Caco-2 (cell line): ENCODE results near the gene ERMN. TPM values are rescaled to one million over a fixed set of nuclear protein-coding genes. Genes with fewer than 3 reads are reported as not detected.

ENCODE experiments used
- BruUV-seq: library from RNA; stranded (reverse); fragments of 400-500 nt; replicated peaks from 2 replicates; lab custom pipeline; 2021; lab: Mats Ljungman, UMichigan
- CTCF ChIA-PET: fragments of 300-600 bp; sonication (Branson Sonifier 250); formaldehyde crosslinking; loops from one replicate; lab custom pipeline; 2022; ENCODE audit warnings: antibody characterized with exemption; lab: Charles Lee
- POLR2A ChIA-PET: fragments of 300-600 bp; sonication (Branson Sonifier 250); formaldehyde crosslinking; loops from one replicate; lab custom pipeline; 2022; ENCODE audit warnings: antibody characterized with exemption; lab: Charles Lee
- DNase-seq, 2 experiments: peaks; one replicate each; pipeline versions ENCODE4 v3.0.0 to v3.0.0-alpha.2; 2020 to 2022
- H3K27me3 ChIP-seq: replicated peaks from 2 replicates; pipeline ENCODE4 v1.6.0; 2011; ENCODE audit warnings: low read length; ENCODE audit not compliant: control insufficient read depth, insufficient read depth
- H3K36me3 ChIP-seq: 2 replicates; pipeline ENCODE4 v1.5.1; 2011; ENCODE audit warnings: low read length; ENCODE audit not compliant: control insufficient read depth, insufficient read depth
- H3K4me1 ChIP-seq: fragments of 250-450 bp; sonication (Bioruptor Pico); 2 replicates; pipeline ENCODE4 v1.5.1; 2020; ENCODE audit warnings: mild to moderate bottlenecking
- H3K4me3 ChIP-seq: 2 replicates; pipeline ENCODE4 v1.5.1; 2011; ENCODE audit warnings: low read depth, mild to moderate bottlenecking, control low read depth, low read length
- H3K9me3 ChIP-seq: fragments of 250-450 bp; sonication (Bioruptor Pico); 2 replicates; pipeline ENCODE4 v1.5.1; 2020; ENCODE audit warnings: mild to moderate bottlenecking, moderate library complexity
- H3K27ac Mint-ChIP-seq: one replicate; pipeline ENCODE4 v1.8.0; 2022; ENCODE audit warnings: mixed read lengths; ENCODE audit not compliant: unreplicated experiment
- H3K27me3 Mint-ChIP-seq: one replicate; pipeline ENCODE4 v1.8.0; 2022; ENCODE audit warnings: mixed read lengths; ENCODE audit not compliant: insufficient read depth, unreplicated experiment
- H3K36me3 Mint-ChIP-seq: one replicate; pipeline ENCODE4 v1.8.0; 2022; ENCODE audit warnings: mild to moderate bottlenecking, mixed read lengths; ENCODE audit not compliant: insufficient read depth, unreplicated experiment
- H3K4me1 Mint-ChIP-seq: one replicate; pipeline ENCODE4 v1.8.0; 2022; ENCODE audit warnings: low read depth, mixed read lengths; ENCODE audit not compliant: unreplicated experiment
- H3K4me3 Mint-ChIP-seq: one replicate; pipeline ENCODE4 v1.8.0; 2022; ENCODE audit warnings: mild to moderate bottlenecking, moderate library complexity, mixed read lengths; ENCODE audit not compliant: unreplicated experiment
- H3K9me3 Mint-ChIP-seq: one replicate; pipeline ENCODE4 v1.8.0; 2022; ENCODE audit warnings: mixed read lengths; ENCODE audit not compliant: unreplicated experiment
- CTCF ChIP-seq, 2 experiments: fragments of 200-600 bp in 1 of 2; IDR thresholded peaks; 1 replicate in 1 of 2; 2 replicates in 1 of 2; pipeline versions ENCODE4 v1.5.1 to v1.8.0; 2011 to 2022; ENCODE audit warnings: antibody characterized with exemption in 1 of 2, control low read depth in 1 of 2, inconsistent platforms in 1 of 2, low read depth in 1 of 2, low read length in 1 of 2, mild to moderate bottlenecking in 1 of 2, moderate library complexity in 1 of 2; ENCODE audit not compliant: insufficient read depth in 1 of 2, severe bottlenecking in 1 of 2, unreplicated experiment in 1 of 2
- intact Hi-C: fragments of 100-400 bp; cut with micrococcal nuclease; formaldehyde crosslinking; loops from one replicate; pipeline ENCODE4 v1.10.0; 2022; ENCODE audit not compliant: unreplicated experiment
- total RNA-seq: library from RNA; stranded (reverse); gene quantifications from 2 replicates; pipeline ENCODE4 v1.2.3, GENCODE V29; 2022

ERMN gene
- total RNA-seq, 1 experiment from 2014 or later: 0.61 TPM

GRCh38 chr2:157320409-157320808 is 5.2 kb downstream of the ERMN start:
- H3K4me1 Mint-ChIP-seq: peaks cover 15% of the 10 kb centered on the region
- ChIA-PET CTCF (no interaction called here), POLR2A (no interaction called here)
- H3K4me3 Mint-ChIP-seq: no peak overlapping the region
- no peak overlapping the region for H3K27ac Mint-ChIP-seq
- peaks cover 42% of the 10 kb centered on the region for H3K4me1 ChIP-seq
- H3K9me3 ChIP-seq: no peaks in the 10 kb centered on the region
- TF ChIP-seq CTCF (IDR thresholded peaks at IDR 0.05; ENCODE audit: insufficient read depth in 1 of 2, low read depth in 1 of 2, low read length in 1 of 2, severe bottlenecking in 1 of 2, unreplicated experiment in 1 of 2): no peak
- intact Hi-C loops: no loop called here
- H3K36me3 Mint-ChIP-seq: no peaks in the 10 kb centered on the region
- no peaks in the 10 kb centered on the region; the same call in 1 of the 2 replicates for H3K27me3 ChIP-seq
- no peaks in the 10 kb centered on the region for H3K9me3 Mint-ChIP-seq
- no TSS peak for BruUV-seq
- DNase-seq: no peak
- no peak overlapping the region for H3K4me3 ChIP-seq
- no peaks in the 10 kb centered on the region for H3K36me3 ChIP-seq
- H3K27me3 Mint-ChIP-seq: no peaks in the 10 kb centered on the region

DNA sequence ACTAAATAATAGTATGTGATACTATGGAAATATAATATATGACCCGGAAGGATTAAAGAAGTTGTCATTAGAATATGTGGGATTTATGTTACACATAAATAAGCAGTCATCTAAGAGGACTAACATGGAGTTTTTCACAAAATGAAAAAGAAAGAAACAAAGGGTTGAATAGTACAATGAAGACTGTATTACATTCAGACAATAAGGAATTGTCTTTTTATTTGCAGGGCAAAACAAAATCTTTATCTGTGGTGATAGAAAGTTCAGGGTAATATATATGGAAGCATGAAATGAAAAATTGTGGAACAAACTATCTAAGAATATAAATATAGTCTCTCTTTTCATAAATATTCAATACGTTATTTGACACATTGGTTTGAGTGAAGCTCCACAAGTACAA is 5.8 kb downstream of the ERMN start:
- H3K4me1 Mint-ChIP-seq: peaks cover 11% of the 10 kb centered on the region
- no peaks in the 10 kb centered on the region for H3K9me3 Mint-ChIP-seq
- no peaks in the 10 kb centered on the region for H3K9me3 ChIP-seq
- H3K27ac Mint-ChIP-seq: no peak overlapping the region
- H3K27me3 ChIP-seq: no peaks in the 10 kb centered on the region; the same call in 1 of the 2 replicates
- no TSS peak for BruUV-seq
- H3K4me3 Mint-ChIP-seq: no peak overlapping the region
- ChIA-PET POLR2A (no interaction called here), CTCF (no interaction called here)
- DNase-seq: no peak
- no peaks in the 10 kb centered on the region for H3K27me3 Mint-ChIP-seq
- H3K36me3 Mint-ChIP-seq: no peaks in the 10 kb centered on the region
- intact Hi-C loops: no loop called here
- no peak for TF ChIP-seq CTCF (IDR thresholded peaks at IDR 0.05; ENCODE audit: insufficient read depth in 1 of 2, low read depth in 1 of 2, low read length in 1 of 2, severe bottlenecking in 1 of 2, unreplicated experiment in 1 of 2)
- no peaks in the 10 kb centered on the region for H3K36me3 ChIP-seq
- no peak overlapping the region for H3K4me3 ChIP-seq
- H3K4me1 ChIP-seq: peaks cover 36% of the 10 kb centered on the region

DNA sequence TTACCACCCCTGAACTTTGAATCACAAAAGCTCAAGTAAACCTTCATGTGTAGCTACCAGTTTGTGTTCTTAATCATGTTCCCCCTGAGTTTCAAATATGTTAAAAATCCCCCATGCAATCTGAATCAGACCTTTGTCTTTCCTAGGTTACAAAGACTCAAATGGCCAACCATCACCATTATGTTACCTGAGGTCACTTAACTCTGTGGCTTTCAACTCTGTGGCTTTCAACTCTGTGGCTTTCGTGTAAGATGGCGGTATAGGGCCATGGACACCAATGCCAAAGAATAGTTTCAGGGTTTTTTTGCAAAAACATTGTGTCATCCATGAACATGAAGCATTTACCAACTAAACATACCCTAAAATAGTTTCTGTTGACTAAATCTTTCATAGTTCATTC is 6.7 kb downstream of the ERMN start:
- no peaks in the 10 kb centered on the region for H3K36me3 Mint-ChIP-seq
- intact Hi-C loops: no loop called here
- ChIA-PET CTCF (interaction anchor here (1.5 kb wide), 1 partner anchor 16 kb away, joined by 3 read pairs; no protein-coding TSS in a partner anchor), POLR2A (no interaction called here)
- Histone ChIP-seq H3K4me3 (no peak overlapping the region), H3K9me3 (no peaks in the 10 kb centered on the region), H3K4me1 (peaks cover 27% of the 10 kb centered on the region), H3K36me3 (no peaks in the 10 kb centered on the region), H3K27me3 (no peaks in the 10 kb centered on the region; the same call in 1 of the 2 replicates)
- no peak overlapping the region for H3K4me3 Mint-ChIP-seq
- DNase-seq: no peak
- peaks cover 11% of the 10 kb centered on the region for H3K4me1 Mint-ChIP-seq
- no peak overlapping the region for H3K27ac Mint-ChIP-seq
- TF ChIP-seq CTCF (IDR thresholded peaks at IDR 0.05; ENCODE audit: insufficient read depth in 1 of 2, low read depth in 1 of 2, low read length in 1 of 2, severe bottlenecking in 1 of 2, unreplicated experiment in 1 of 2): no peak
- H3K27me3 Mint-ChIP-seq: no peaks in the 10 kb centered on the region
- BruUV-seq: no TSS peak
- H3K9me3 Mint-ChIP-seq: no peaks in the 10 kb centered on the region
